ENCODE data around the gene EFCAB12. TPM values are rescaled to one million over a fixed set of nuclear protein-coding genes. Genes with fewer than 3 reads are reported as not detected.

EFCAB12 gene
- total and polyA plus RNA-seq, 2 of the 8 experiments (the other 6 are each of a cell fraction or from before 2014, with no cell fraction given), result 0.60 to 0.99 TPM

GRCh38 chr3:129440618-129441190, 12.3 kb upstream of the EFCAB12 start (continued):
- TF ChIP-seq USF2 (IDR thresholded peaks at IDR 0.05; ENCODE audit: low read length), result no peak

Measured in H1 (cell line).